Measurements from ENCODE around the gene ZXDC.

ZXDC gene

GRCh38 chr3:126439968-126440708 is 35.6 kb downstream of the ZXDC start:
- no peak overlapping the region for H3K27ac ChIP-seq
- DNase-seq (ENCODE audit: low read depth, low spot score), result no peak

- H3K27ac ChIP-seq, result no peak overlapping the region
- DNase-seq (ENCODE audit: low read depth, low spot score), result no peak
These were observed 36.2 kb downstream of the ZXDC start for GRCh38 chr3:126439346-126439967.

DNA sequence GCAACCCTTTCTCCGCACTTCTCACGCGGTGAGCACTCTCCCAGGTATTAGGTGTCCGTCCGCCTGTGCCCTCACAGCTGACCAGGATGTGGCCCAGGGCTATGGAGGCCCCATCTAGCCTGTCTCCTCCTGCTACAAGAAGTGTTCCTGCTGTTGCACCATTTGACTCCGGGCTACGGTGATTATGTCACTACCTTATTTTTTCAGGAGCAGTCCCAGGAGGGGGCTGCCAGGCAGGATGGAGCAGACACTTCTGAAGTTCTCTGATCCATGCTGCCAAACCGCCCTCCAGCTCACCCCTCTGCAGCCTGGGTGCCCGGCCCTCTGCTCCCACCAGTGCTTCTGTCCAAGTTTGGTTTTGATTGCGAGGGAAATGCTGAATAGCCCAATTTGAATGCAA is 36.9 kb downstream of the ZXDC start:
- H3K27ac ChIP-seq, result no peak overlapping the region
- no peak for DNase-seq (ENCODE audit: low read depth, low spot score)

GRCh38 chr3:126438186-126438585 is 37.5 kb downstream of the ZXDC start:
- no peak overlapping the region for H3K27ac ChIP-seq
- no peak for DNase-seq (ENCODE audit: low read depth, low spot score)

- no peak for DNase-seq (ENCODE audit: low read depth, low spot score)
- H3K27ac ChIP-seq, result no peak overlapping the region
These were observed 38.6 kb downstream of the ZXDC start for GRCh38 chr3:126436826-126437717.

- no peak overlapping the region for H3K27ac ChIP-seq
- DNase-seq (ENCODE audit: low read depth, low spot score), result no peak
These were observed 40.0 kb downstream of the ZXDC start for GRCh38 chr3:126435456-126436315.

DNA sequence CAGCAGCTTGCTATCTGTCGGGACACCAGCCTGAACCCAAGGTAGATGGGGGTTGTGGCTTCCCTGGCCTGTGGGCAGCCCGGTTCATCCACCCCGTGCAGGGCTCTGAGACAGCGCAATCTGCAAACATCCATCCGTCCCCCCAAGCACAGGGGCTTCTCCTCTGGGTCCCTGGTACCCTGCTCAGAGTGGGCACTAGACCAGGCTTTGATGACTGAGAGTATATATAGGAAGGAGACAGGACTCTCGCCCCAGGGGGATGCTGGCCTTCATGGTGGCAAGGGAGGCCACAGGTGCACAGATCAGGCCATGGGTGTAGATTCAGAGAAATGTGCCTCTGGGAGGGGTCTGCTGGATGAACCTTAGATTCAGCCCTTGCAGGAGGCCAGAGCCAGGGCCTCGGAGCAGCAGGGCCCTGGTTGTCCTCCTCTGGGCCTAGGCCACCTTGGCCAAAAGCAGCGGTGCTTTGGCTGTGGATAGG is 40.7 kb downstream of the ZXDC start:
- no peak overlapping the region for H3K27ac ChIP-seq
- no peak for DNase-seq (ENCODE audit: low read depth, low spot score)

GRCh38 chr3:126434264-126434590 is 41.5 kb downstream of the ZXDC start:
- H3K27ac ChIP-seq, result no peak overlapping the region
- DNase-seq (ENCODE audit: low read depth, low spot score), result no peak

DNA sequence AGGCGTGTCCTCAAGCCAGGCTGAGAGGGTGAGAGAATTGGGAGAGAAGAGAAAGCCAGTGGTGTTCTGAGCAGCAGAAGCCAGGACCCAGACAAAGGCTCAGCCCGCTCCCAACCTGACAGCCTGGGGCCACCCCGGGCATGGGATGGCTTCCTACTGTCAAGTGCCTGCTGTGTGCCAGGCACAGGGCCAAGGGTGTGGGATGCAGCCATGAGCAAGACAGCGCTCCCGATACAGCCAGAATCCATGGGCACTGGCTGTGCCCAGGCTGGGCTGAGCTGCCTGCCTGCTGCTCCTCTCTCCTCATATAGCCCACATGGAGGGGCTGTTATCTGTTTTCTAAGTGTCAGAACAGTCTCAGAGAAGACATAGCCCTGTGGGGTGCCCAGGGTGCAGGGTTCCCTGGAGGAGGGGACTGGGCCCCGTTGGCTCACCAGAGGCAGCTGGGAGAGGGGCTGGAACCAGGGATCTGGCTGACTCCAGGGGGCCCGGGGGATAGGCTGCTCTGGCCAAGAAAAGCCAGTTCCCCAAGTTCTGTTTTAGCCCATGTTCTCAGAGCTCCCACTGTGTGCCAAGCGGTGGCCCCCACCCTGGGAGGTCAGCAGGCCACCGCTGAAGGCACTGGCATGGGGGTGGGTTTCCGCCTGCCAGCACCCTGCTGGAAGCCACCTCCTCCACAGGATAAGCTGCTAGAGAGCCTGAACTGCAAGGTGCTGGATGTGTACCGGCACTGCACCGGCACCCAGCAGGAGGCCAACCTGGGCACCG is 42.0 kb downstream of the ZXDC start:
- no peak for DNase-seq (ENCODE audit: low read depth, low spot score)
- no peak overlapping the region for H3K27ac ChIP-seq

- no peak for DNase-seq (ENCODE audit: low read depth, low spot score)
These were observed 42.6 kb downstream of the ZXDC start for GRCh38 chr3:126433105-126433430.

GRCh38 chr3:126432361-126433104 is 43.2 kb downstream of the ZXDC start:
- H3K27ac ChIP-seq, result no peak overlapping the region
- peak; percentile 20 for DNase-seq (ENCODE audit: low read depth, low spot score)

More at GRCh38 chr3:126433105-126433430, 42.6 kb downstream of the ZXDC start:
- H3K27ac ChIP-seq, result no peak overlapping the region

- no peak for DNase-seq (ENCODE audit: low read depth, low spot score)
- H3K27ac ChIP-seq, result no peak overlapping the region
These were observed 44.6 kb downstream of the ZXDC start for GRCh38 chr3:126431103-126431534.

GRCh38 chr3:126424751-126425150 is 50.9 kb downstream of the ZXDC start:
- no peak for DNase-seq (ENCODE audit: low read depth, low spot score)
- no peak overlapping the region for H3K27ac ChIP-seq

GRCh38 chr3:126424039-126424717 is 51.5 kb downstream of the ZXDC start:
- no peak for DNase-seq (ENCODE audit: low read depth, low spot score)
- no peak overlapping the region for H3K27ac ChIP-seq

- H3K27ac ChIP-seq, result no peak overlapping the region
- DNase-seq (ENCODE audit: low read depth, low spot score), result no peak
These were observed 52.3 kb downstream of the ZXDC start for GRCh38 chr3:126423191-126424038.

GRCh38 chr3:126422571-126423091 is 53.1 kb downstream of the ZXDC start:
- no peak overlapping the region for H3K27ac ChIP-seq
- DNase-seq (ENCODE audit: low read depth, low spot score), result no peak

DNA sequence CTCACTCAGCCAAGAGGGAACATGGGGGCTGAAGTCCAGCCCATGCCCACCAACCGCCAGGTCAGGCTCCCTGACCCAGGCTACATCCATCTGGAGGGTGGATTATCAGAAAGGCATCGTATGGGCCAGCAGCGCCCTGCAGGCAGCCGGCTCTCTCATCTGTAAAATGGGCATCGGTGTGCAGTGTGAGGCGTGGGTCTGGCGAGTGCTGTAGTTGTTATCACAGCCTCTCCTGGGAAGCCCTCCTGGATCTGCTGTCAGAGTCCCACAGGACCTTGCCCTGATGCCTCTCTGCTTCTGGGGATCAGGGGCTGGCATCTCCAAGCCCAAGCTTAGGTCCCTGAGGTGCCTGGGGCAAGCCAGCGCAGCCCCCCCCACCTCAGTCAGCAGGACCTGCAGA is 53.6 kb downstream of the ZXDC start:
- no peak overlapping the region for H3K27ac ChIP-seq
- DNase-seq (ENCODE audit: low read depth, low spot score), result no peak

Measured in epithelial cell of prostate (primary cell).